T47D (cell line): ENCODE results near the gene DIP2C.
"Not testable (repeated sequence)": the region's sequence is repeated elsewhere in the genome, so short reads cannot be mapped to it uniquely, and the experiment has no call there.

Experiments used
- DNase-seq, 2 experiments: peaks; one replicate each; pipeline versions ENCODE4 v3.0.0 to v3.0.0-alpha.2; 2011 to 2012; ENCODE audit warnings: low read depth in 1 of 2, low spot score in 1 of 2
- JUND ChIP-seq: IDR thresholded peaks from 2 replicates; pipeline ENCODE4 v1.6.1; 2012; ENCODE audit warnings: low read depth
- in situ Hi-C: cut with HindIII; loops from 2 replicates; pipeline ENCODE4 v1.10.0; 2016; ENCODE audit warnings: low sequenced_read_pairs, low pct_unique_long_range_greater_than_20kb

DIP2C gene

GRCh38 chr10:535952-536351 lies 153.5 kb downstream of the DIP2C start:
- TF ChIP-seq JUND = no peak
- DNase-seq = no peak
- in situ Hi-C loops = no loop called here

- in situ Hi-C loops = no loop called here
- no peak for DNase-seq
- TF ChIP-seq JUND = no peak
These were observed 154.4 kb downstream of the DIP2C start for GRCh38 chr10:535051-535450.

- DNase-seq = no peak
- TF ChIP-seq JUND = no peak
- in situ Hi-C loops = no loop called here
These were observed 155.4 kb downstream of the DIP2C start for GRCh38 chr10:534047-534566.

- in situ Hi-C loops = no loop called here
- DNase-seq = peak in 1 of 2 experiments; percentile 34
- TF ChIP-seq JUND = no peak
These were observed 155.9 kb downstream of the DIP2C start for GRCh38 chr10:533611-534010.

GRCh38 chr10:533186-533585 lies 156.3 kb downstream of the DIP2C start:
- no peak for TF ChIP-seq JUND
- peak in 1 of 2 experiments; percentile 77 for DNase-seq
- in situ Hi-C loops = no loop called here

GRCh38 chr10:532331-532730 lies 157.1 kb downstream of the DIP2C start:
- DNase-seq, in situ Hi-C loops: not testable (repeated sequence)

GRCh38 chr10:531541-531940 lies 157.9 kb downstream of the DIP2C start:
- in situ Hi-C loops = no loop called here
- TF ChIP-seq JUND = no peak
- no peak for DNase-seq

GRCh38 chr10:530717-531116 lies 158.8 kb downstream of the DIP2C start:
- no peak for DNase-seq
- in situ Hi-C loops = no loop called here
- no peak for TF ChIP-seq JUND

GRCh38 chr10:529468-530230 lies 159.8 kb downstream of the DIP2C start:
- TF ChIP-seq JUND = no peak
- DNase-seq = no peak
- in situ Hi-C loops = no loop called here

- TF ChIP-seq JUND = no peak
- DNase-seq = no peak
- in situ Hi-C loops = no loop called here
These were observed 161.0 kb downstream of the DIP2C start for GRCh38 chr10:528173-529165.

- no peak for DNase-seq
- in situ Hi-C loops = no loop called here
- TF ChIP-seq JUND = no peak
These were observed 162.1 kb downstream of the DIP2C start for GRCh38 chr10:527416-527815.

GRCh38 chr10:526651-527312 lies 162.7 kb downstream of the DIP2C start:
- in situ Hi-C loops = no loop called here
- peak in 1 of 2 experiments; percentile 57 for DNase-seq

More at GRCh38 chr10:526651-527312, 162.7 kb downstream of the DIP2C start:
- no peak for TF ChIP-seq JUND
